Right cardiac atrium (tissue), 5 donors: ENCODE measurements around the gene OR6J1. TPM values are rescaled to one million over a fixed set of nuclear protein-coding genes. Genes with fewer than 3 reads are reported as not detected.

Experiments
- ATAC-seq, 2 donors: fragments of 200-7000 bp; cut with Tn5 transposase; one replicate each; pipeline versions ENCODE4 v1.8.0 to v1.9.1; 2020; ENCODE audit warnings: moderate library complexity in 2 of 2, mild to moderate bottlenecking in 1 of 2
- DNase-seq, 3 donors: peaks; one replicate each; pipeline ENCODE4 v3.0.0-alpha.2; 2020
- H3K27ac ChIP-seq: one replicate; pipeline ENCODE4 v1.5.1; 2013; ENCODE audit warnings: mild to moderate bottlenecking, low read length, control low read depth, moderate library complexity
- H3K27me3 ChIP-seq: one replicate; pipeline ENCODE4 v1.6.1; 2013; ENCODE audit not compliant: control insufficient read depth, insufficient read depth
- H3K4me1 ChIP-seq: one replicate; pipeline ENCODE4 v1.6.1; 2013; ENCODE audit warnings: low read length; ENCODE audit not compliant: control insufficient read depth, insufficient read depth
- H3K4me3 ChIP-seq: one replicate; pipeline ENCODE4 v1.5.1; 2013; ENCODE audit warnings: low read length, control low read depth
- H3K9me3 ChIP-seq: one replicate; pipeline ENCODE4 v1.6.1; 2013; ENCODE audit warnings: low read length; ENCODE audit not compliant: control insufficient read depth
- WGBS: extraction: QIAGEN DNeasy Blood & Tissue Kit; methylation state at CpG from one replicate; pipeline ENCODE4 v1.1.7; 2013; 5-methylcytosine and 5-hydroxymethylcytosine counted together
- intact Hi-C, 4 donors: fragments of 100-400 bp; cut with DNase I; formaldehyde crosslinking; loops; one replicate each; pipeline versions ENCODE4 v1.11.0 to v1.14.0; 2022 to 2023
- polyA plus RNA-seq: library from polyadenylated mRNA; stranded (reverse); fragments of 200-250 nt; gene quantifications from one replicate; pipeline ENCODE4 v1.2.3, GENCODE V29; 2013
- total RNA-seq, 4 donors: library from RNA; stranded (reverse); fragmentation: NEBNext Ultra II Directional; extraction: Animal tissue kit (Norgen Biotek cat#: 25700); gene quantifications; one replicate each; pipeline ENCODE4 v1.2.1, GENCODE V29; 2021
- donor health status: healthy with polysubstance abuse.
- donor health status: DM: no; HTN: yes; CAD: no.
- donor health status: DM: no; HTN: no; CAD: no.
- donor health status: DM: no; HTN: yes; CAD: no; lungs with severe emphysema.
- donor health status: DM: yes; HTN: yes; CAD: no.

The OR6J1 gene
- total and polyA plus RNA-seq, 5 donors: not detected

DNA sequence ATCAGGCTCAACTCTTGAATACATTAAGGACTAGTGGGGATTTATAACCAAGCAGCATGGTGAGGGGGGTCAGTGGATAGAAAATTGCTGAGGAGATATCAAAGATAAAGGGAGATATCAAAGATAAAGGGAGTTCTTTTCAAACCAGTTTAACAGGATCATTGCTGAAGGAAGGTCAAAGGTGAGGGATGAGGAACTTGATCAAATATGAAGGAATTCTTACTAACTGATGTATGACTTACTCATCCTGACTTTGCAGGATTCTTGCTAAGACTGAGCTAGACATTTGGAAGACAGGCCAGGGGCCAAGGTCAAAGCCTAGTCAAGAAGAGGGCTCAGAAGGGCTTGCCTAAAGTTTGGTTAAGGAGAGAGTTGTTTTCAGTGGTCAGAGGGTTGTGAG is 41.3 kb downstream of the OR6J1 start:
- intact Hi-C loops: no loop called here
- DNase-seq (no peak), ATAC-seq (no peak)
- Histone ChIP-seq H3K4me3 (no peak overlapping the region), H3K27ac (no peak overlapping the region), H3K9me3 (no peaks in the 10 kb centered on the region), H3K4me1 (peaks cover 3% of the 10 kb centered on the region), H3K27me3 (no peaks in the 10 kb centered on the region)

DNA sequence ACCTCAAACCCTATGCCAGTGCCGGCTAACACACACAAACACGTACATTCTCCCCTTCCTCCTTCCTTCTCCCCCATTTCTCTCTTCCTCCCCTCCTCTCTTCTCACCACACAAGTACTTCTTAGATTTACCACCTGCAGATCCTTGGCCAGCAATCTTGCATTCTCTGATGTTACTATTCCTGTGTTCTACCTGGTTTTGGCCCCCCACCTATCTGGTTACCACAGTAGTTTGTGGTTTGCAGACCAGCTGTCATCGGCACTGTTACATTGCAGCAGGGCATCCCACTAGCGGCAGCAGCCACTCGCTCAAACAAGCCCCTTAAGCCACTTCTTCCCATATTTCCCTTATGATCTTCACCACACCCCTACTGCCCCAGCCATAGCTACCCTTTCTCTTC is 42.2 kb downstream of the OR6J1 start:
- no peak for ATAC-seq
- no peaks in the 10 kb centered on the region for H3K9me3 ChIP-seq
- H3K4me3 ChIP-seq: no peak overlapping the region
- WGBS: 85% methylated on average over 5 of the region's 5 CpGs
- DNase-seq: no peak
- H3K4me1 ChIP-seq: peaks cover 6% of the 10 kb centered on the region
- intact Hi-C loops: no loop called here
- no peak overlapping the region for H3K27ac ChIP-seq
- H3K27me3 ChIP-seq: no peaks in the 10 kb centered on the region

DNA sequence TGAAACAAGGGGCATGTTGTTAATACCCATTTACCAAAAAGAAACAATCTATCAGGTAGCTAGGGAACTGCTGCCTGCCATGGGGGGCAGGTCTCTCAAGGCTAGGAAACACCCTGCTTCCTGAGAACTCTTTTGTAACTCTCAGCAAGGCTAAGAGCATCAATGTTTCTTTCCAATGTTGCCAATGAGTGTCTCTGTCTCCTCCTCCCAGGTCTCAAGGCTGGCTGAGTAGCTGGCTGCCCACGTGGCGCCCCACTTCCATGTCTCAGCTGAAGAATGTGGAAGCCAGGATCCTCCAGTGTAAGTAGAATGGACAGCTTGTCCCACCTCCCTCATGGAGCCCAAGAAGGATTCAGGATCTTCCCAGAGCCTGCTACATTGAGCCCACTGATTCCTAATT is 42.7 kb downstream of the OR6J1 start:
- ATAC-seq: no peak
- Histone ChIP-seq H3K4me1 (peaks cover 6% of the 10 kb centered on the region), H3K27ac (no peak overlapping the region), H3K9me3 (no peaks in the 10 kb centered on the region), H3K27me3 (no peaks in the 10 kb centered on the region), H3K4me3 (no peak overlapping the region)
- WGBS: 93% methylated on average over 2 of the region's 2 CpGs
- DNase-seq: no peak
- intact Hi-C loops: no loop called here

DNA sequence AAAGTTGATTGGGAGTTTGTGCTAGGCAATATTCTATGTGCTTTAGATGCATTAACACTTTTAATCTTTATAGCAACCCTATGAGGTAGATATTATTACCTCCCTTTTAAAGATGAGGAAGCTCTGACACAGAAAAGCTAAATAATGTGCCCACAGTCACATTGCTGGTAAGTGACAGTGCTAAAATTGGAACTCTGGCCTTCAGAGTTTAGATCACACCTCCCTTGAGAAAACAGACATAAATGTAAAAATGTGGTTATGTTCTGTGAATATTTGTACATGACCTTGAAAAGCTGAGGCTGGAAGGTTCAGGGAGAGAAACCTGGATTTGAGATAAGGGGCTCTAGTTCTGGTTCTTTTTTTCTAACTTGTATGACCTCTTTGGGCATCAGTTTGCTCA is 44.1 kb downstream of the OR6J1 start:
- Histone ChIP-seq H3K27ac (no peak overlapping the region), H3K4me3 (peak overlapping the region; percentile 88), H3K4me1 (peaks cover 6% of the 10 kb centered on the region), H3K9me3 (no peaks in the 10 kb centered on the region), H3K27me3 (no peaks in the 10 kb centered on the region)
- no peak for DNase-seq
- intact Hi-C loops: no loop called here
- ATAC-seq: no peak

DNA sequence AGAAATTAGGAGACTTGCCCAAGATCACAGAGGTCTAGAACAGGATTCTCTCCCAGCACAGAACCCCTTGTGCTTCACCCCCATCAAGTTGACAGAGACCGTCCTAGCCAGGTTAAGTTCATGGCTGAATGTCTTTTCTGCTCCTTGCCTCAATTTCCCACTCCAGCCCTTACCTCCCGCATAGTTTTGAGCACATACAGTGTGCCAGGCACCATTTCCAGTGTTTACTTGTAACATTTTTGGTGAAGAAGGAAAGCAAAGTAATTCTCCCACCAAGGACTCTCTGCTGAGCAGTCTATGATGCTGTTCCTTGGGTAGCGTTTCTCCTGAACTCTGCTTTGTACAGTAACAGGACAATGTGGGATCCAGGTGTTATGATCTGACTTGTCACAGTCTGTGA is 44.8 kb downstream of the OR6J1 start:
- DNase-seq (no peak), ATAC-seq (no peak)
- intact Hi-C loops: no loop called here
- no peaks in the 10 kb centered on the region for H3K9me3 ChIP-seq
- H3K27me3 ChIP-seq: no peaks in the 10 kb centered on the region
- peaks cover 6% of the 10 kb centered on the region for H3K4me1 ChIP-seq
- 89% methylated on average over 3 of the region's 3 CpGs for WGBS
- H3K4me3 ChIP-seq: peak overlapping the region; percentile 88
- peak overlapping the region; percentile 49 for H3K27ac ChIP-seq

DNA sequence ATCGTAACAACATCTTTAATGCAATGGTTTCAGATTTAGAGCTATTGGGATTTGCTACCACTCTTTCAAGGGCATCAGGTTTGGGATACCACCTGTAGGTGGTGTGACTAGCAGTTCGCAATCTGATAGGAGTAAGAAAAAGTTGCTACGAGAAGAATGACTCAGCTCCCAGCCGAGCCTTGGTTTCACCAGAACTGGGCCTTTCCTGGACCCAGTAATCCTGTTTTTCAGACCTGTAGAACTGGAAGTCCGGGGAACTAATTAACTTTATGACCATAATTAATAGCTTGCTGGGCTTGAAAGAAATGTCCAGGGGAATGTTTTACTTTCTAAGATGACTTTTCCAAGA is 45.3 kb downstream of the OR6J1 start:
- Histone ChIP-seq H3K4me1 (peaks cover 6% of the 10 kb centered on the region), H3K4me3 (peak overlapping the region; percentile 88), H3K27me3 (no peaks in the 10 kb centered on the region), H3K9me3 (no peaks in the 10 kb centered on the region), H3K27ac (peak overlapping the region; percentile 52)
- intact Hi-C loops: no loop called here
- 7% methylated on average over 5 of the region's 5 CpGs for WGBS
- DNase-seq (no peak), ATAC-seq (peak; percentile 58 to 75)

DNA sequence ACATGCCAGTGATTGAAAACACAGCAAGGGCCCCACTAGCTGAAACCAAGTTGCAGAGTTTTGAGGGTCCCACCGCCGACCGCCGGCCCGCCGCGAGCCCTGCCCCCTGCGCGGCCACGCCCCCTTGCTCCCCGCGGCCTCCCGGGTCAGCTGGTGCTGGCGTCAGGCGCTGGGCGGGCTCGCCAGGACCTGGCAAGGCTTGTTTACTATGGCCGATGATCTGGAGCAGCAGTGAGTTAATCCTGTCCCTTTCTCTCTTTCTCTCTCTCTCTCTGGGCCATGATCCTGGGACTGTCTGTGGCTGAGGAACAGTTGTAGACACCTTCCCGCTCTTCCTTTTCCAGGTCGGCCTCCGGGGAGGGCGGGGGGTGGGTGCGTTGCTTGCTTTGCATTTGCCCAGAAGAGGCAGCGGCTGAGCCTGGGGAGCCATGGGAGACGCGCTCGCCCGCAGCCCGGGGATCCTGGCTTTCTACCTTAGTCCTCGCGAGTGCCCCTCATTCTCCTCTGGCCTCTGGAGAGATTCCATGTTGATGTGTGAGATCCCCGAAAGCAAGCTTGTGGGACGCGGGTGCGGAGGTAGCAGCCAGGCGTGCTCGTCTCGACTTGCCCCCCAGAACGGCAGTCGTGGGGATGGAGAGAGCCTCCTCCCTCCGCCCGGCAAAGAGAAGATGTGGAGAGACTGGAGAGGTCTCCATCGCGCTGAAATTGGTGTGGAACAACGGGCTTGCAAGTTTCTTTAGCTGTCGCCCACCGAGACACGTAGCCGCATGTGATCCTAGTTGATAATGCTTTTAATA is 45.9 kb downstream of the OR6J1 start, which contains the start of gene ABHD4:
ABHD4 (plus strand) TSS at position 202 of the 797 bp plus-strand sequence; CDS start at position 209, 7 bp downstream.
- Histone ChIP-seq H3K4me3 (peak within 1 kb of the TSS; percentile 88), H3K27me3 (no peaks in the 10 kb centered on the region), H3K9me3 (no peaks in the 10 kb centered on the region), H3K27ac (peak within 1 kb of the TSS; percentile 52), H3K4me1 (peaks cover 6% of the 10 kb centered on the region)
- intact Hi-C loops: no loop called here
- under 1% methylated on average over 49 of the region's 49 CpGs for WGBS
- DNase-seq (peak; percentile 84 to 96 (median 94)), ATAC-seq (peak; percentile 98)

DNA sequence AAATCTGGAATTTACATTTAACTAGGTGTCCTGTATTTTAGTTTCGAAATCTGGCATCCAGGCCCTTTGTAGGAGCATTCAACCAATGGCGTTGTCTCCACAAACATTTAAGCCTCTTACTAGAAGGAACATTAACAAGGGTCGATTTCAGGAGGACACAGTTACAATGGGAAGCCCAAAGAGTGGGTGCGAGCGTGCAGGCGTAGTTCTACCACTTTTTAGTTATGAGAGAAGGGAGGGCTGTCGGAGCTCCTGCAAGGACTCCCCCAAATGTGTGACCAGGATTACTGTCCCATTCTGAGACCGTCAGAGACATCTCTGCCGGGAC is 46.4 kb downstream of the OR6J1 start:
- Histone ChIP-seq H3K4me3 (peak overlapping the region; percentile 88), H3K27ac (peak overlapping the region; percentile 52), H3K4me1 (peaks cover 6% of the 10 kb centered on the region), H3K9me3 (no peaks in the 10 kb centered on the region), H3K27me3 (no peaks in the 10 kb centered on the region)
- WGBS: 10% methylated on average over 9 of the region's 9 CpGs
- ATAC-seq (peak; percentile 10 to 27), DNase-seq (no peak)
- intact Hi-C loops: no loop called here

DNA sequence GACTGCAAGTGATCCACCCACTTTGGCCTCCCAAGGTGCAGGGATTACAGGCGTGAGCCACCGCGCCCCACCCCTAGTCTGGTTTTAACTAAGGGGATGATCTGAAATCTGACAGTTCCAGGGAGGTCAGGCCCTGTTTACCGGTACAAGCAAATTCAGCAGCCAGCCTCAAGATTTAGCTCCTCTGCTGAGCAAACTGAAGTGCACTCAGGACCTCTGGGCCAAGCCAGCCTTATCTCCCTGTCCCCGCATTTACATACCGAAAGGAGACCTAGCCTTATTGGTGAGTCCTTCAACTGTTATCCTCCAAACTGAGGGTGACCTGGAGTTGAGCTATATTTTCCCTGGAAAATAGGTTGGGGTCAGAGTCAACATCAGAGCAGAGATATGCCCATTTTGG is 46.9 kb downstream of the OR6J1 start:
- Histone ChIP-seq H3K4me1 (peaks cover 6% of the 10 kb centered on the region), H3K27me3 (no peaks in the 10 kb centered on the region), H3K27ac (no peak overlapping the region), H3K9me3 (no peaks in the 10 kb centered on the region), H3K4me3 (no peak overlapping the region)
- ATAC-seq (no peak), DNase-seq (no peak)
- 84% methylated on average over 6 of the region's 6 CpGs for WGBS
- intact Hi-C loops: no loop called here

DNA sequence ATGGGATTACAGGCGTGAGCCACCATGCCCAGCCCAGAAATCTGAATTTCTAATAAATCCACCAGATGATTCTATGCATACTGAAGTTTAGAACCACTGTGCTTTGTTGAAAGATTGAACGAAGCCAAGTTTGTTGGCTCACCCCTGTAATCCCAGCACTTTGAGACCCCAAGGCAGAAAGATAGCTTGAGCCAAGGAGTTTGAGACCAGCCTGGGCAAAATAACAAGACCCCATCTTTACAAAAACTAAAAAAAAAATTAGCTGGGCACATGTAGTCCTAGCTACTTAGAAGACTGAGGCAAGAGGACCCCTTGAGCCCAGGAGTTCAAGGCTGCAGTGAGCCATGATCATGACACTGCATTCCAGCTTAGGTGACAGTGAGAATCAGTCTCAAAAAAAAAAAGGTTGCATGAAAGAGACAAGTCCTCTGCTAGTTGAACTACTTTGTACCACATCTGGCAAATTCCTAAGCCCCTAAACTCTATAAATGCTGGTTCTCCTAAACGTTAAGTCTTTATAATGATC is 47.7 kb downstream of the OR6J1 start:
- 85% methylated on average over 3 of the region's 3 CpGs for WGBS
- H3K4me3 ChIP-seq: no peak overlapping the region
- no peaks in the 10 kb centered on the region for H3K9me3 ChIP-seq
- DNase-seq (no peak), ATAC-seq (no peak)
- intact Hi-C loops: no loop called here
- H3K4me1 ChIP-seq: peaks cover 6% of the 10 kb centered on the region
- no peaks in the 10 kb centered on the region for H3K27me3 ChIP-seq
- H3K27ac ChIP-seq: no peak overlapping the region

DNA sequence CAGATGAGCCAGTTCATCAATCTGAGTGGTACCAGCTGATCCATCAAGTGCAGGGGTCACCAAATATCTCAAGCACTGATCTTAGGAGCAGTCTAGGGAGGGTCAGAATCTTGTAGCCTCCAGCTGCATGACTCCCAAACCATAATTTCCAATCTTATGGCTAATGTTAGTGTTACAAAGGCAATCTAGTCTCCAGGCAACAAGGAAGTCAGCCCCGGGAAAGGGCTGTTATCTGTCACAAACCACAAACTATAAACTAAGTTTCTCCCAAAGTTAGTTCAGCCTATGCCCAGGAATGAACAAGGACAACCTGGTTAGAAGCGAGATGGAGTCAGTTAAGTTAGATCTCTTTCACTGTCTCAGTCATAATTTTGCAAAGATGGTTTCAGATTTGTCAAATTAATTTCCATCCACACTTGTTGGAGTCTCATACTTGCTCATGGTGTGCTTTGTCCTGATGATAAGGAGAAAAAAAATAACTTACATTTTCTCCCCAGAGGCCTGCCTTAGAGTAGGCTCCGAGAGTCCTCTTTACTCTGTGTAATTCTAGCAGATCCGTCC is 49.9 kb downstream of the OR6J1 start:
- H3K4me1 ChIP-seq: peaks cover 3% of the 10 kb centered on the region
- DNase-seq (no peak), ATAC-seq (no peak)
- intact Hi-C loops: no loop called here
- no peaks in the 10 kb centered on the region for H3K27me3 ChIP-seq
- no peak overlapping the region for H3K27ac ChIP-seq
- 48% methylated on average over 4 of the region's 4 CpGs for WGBS
- H3K9me3 ChIP-seq: no peaks in the 10 kb centered on the region
- no peak overlapping the region for H3K4me3 ChIP-seq
